ENCODE results near the gene SLC16A4.
"Not testable (repeated sequence)": the region's sequence is repeated elsewhere in the genome, so short reads cannot be mapped to it uniquely, and the experiment has no call there.

SLC16A4 gene

DNA sequence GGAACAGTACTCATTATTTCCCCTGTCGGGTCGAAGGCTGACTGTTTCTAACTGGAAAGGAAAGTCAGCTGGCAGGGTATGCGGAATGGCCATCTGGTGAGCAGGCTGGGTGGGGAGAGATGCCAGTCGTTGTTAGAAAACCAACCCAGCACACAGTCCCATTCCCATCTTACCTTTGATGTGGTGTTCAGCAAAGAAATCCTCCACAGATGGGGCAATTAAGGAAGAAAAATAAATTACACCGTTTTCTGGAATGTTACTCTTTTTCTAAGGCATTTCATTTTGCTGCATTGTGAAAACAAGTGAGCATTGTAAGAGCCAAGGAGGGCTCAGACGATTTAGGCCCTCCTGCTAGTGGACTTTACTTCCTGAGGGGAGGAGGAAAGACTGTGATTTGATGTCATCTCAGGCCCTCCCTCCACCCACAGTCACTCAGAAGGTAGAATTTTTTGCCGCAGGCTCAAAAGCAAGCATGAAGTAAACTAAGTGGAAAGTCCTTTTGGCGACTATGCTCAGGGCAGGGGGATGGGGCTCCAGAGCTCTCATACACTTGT lies at the start of gene SLC16A4:
TSS of gene SLC16A4 (minus strand) at position 335 of the 554 bp plus-strand sequence. CDS start 1,703 bp downstream, outside the sequence.
- no peak for DNase-seq (ENCODE audit: low read depth in 2 of 2)

GRCh38 chr1:110439873-110440272 lies 49.0 kb upstream of the SLC16A4 start:
- DNase-seq (ENCODE audit: low read depth in 2 of 2) = not testable (repeated sequence)

GRCh38 chr1:110438893-110439292 lies 48.1 kb upstream of the SLC16A4 start:
- no peak for DNase-seq (ENCODE audit: low read depth in 2 of 2)

- DNase-seq (ENCODE audit: low read depth in 2 of 2) = not testable (repeated sequence)
These were observed 46.9 kb upstream of the SLC16A4 start for GRCh38 chr1:110437645-110438299.

- DNase-seq (ENCODE audit: low read depth in 2 of 2) = no peak
These were observed 45.8 kb upstream of the SLC16A4 start for GRCh38 chr1:110436635-110437034.

GRCh38 chr1:110434946-110435345 lies 44.1 kb upstream of the SLC16A4 start:
- DNase-seq (ENCODE audit: low read depth in 2 of 2) = no peak

- DNase-seq (ENCODE audit: low read depth in 2 of 2) = no peak
These were observed 43.0 kb upstream of the SLC16A4 start for GRCh38 chr1:110433803-110434202.

DNA sequence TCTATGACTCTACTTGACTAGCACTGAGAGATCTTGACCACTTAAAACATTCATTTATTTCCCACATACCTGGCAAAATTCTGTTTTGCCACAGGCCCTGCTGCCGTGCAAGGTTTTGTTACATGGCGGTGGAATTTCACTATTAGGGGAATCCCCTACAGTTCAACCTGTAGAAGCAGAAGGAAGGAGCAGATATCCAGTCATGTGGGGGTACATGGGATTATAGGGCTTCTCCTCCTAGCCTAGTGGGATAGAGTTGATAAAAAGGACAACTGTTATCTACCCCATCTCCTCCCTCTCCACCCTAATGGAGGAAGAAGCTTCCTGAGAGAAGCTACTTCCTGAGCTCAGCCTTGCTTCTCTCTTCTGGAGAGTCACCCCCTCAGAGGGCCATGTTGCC lies 42.4 kb upstream of the SLC16A4 start:
- DNase-seq (ENCODE audit: low read depth in 2 of 2) = no peak

DNA sequence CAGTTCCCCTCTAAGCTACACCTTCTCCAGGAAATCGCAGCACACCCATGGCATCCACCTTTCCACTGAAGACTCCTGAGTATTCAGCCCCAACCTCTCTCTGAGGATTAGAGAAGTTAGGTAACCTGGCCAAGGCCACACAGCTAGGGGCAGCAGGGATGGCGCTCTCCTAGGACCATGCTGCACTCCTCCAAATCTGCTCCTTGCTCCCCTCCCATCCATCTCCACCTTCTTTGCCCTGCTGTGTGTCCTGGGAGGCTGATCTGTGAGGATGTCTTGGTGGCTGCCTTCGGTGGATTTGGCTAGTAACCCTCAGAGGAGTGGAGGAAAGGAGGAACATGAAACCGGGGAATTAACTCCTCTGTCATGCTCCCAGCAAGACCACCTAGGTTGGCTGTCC lies 40.1 kb upstream of the SLC16A4 start:
- no peak for DNase-seq (ENCODE audit: low read depth in 2 of 2)

DNA sequence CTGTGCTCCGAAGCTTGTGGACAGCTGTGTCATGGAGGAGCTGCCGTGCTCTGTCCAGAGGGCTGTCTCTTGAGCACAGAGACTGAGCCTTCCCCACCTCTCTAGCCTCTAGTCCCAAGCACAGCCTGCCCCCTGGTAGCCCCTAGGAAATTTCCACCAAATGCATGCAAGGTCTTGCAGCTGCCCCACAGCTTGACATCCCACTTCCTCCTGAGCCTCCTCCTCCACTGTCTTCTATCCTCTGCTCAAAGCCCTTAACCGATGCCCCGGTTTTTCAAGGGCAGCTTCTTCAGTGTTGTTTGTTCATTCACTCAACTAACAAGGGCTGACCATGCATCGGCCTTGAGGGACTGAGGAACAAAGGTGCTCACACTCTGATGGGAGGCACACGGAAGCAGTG lies 39.5 kb upstream of the SLC16A4 start:
- DNase-seq (ENCODE audit: low read depth in 2 of 2) = no peak

- DNase-seq (ENCODE audit: low read depth in 2 of 2) = no peak
These were observed 38.1 kb upstream of the SLC16A4 start for GRCh38 chr1:110428946-110429345.

DNA sequence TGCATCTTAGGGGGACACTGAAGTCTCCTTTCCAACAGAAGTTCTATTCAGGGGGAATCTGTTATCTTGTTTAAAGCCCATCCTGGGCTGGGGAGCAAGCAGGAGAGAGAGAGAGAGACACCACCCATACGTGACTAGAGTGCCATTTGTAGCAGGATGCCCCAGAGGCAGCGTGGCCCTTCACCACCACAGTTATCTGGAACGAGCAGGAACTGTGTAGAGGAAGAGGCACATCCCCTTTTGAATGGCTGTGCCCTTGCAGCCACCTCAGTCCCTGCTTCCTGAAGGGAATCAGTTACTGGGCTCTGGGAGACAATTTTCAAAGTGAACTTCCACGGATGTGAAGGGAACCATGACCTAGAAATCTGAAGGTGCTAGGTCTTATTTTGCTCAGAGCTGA lies 36.0 kb upstream of the SLC16A4 start:
- DNase-seq (ENCODE audit: low read depth in 2 of 2) = no peak

GRCh38 chr1:110425612-110426152 lies 34.9 kb upstream of the SLC16A4 start:
- no peak for DNase-seq (ENCODE audit: low read depth in 2 of 2)

DNA sequence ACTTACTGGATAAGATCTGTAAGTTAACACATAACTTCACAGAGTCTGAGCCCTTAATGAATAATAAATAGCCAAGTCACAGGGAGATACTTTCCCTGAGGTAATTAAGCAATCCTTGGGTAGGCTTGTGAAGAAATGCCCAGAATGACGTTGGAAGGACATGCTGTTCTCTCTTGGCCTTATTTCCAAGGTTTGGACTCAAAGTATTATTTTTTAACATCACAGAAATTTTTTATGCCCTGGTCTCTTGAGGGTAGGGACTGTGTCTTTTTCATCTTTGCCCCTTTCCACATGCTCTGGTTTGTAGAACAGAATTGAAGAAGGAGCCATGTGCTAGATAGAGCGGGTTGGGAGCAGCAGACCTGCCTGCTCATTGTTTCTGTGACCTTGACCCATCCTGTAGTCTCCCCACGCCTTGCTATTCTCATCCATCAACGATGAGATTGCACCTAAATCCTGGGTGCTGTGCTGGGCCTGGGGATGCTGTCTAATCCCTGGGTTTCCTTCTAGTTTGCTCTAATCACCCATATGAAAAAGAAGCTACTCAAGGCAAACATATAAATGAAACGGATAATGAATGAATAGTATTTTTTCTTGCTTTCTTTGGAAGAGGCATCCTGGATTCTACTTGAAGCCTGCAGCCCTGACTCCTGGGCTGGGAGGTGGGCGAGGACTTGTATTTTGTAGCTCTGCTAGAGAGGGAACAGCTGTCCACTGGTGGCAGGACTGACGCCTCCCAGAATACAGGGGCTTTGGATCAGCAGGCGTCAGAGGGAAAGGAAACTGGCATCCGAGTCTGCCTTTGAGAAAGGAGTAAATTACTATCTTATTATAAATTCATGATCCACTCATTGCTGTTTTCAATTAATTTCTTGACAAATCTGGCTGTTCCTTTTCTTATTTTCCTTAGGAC lies 34.1 kb upstream of the SLC16A4 start:
- no peak for DNase-seq (ENCODE audit: low read depth in 2 of 2)

DNA sequence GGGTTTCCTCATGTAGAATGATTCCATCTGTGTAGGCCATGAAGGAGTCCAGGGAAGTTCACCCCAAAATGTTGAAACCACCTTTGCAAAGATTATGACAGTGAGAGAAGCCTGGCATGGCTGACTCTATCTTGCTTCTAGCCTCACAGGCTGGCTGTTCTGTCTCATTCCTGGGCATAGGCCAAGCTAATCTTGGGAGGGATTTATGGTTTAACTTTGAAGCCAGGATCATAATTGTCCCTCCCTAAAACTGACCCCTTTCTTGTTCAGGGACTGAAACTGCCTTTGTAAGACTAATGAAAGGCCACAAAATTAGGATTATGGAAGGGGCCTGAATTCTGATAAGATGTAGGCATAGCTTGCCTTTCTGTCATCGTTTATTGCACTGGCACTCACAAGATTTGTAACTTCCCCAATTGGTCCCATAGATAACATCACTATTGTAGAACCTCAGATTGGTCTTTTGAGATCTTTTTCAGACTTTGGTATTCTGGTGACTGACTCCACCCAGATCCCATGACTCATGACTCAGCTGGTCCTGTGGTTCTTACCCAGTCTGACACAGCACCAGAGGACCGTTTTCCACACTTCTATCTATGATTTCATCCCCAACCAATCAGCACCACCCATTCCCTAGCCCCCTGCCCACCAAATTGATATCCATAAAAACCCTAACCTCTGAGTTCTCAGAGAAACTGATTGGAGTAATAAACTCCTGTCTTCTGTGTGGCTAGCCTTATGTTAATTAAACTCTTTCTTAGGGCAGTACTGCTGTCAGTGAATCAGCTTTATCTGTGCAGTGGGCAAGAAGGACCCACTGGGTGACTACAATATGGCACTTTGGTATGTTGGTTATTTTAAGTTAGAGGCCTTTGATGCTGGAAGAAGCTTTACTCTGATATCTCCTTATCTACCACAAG lies 30.3 kb upstream of the SLC16A4 start:
- DNase-seq (ENCODE audit: low read depth in 2 of 2) = peak in 1 of 2 experiments; percentile 2

DNA sequence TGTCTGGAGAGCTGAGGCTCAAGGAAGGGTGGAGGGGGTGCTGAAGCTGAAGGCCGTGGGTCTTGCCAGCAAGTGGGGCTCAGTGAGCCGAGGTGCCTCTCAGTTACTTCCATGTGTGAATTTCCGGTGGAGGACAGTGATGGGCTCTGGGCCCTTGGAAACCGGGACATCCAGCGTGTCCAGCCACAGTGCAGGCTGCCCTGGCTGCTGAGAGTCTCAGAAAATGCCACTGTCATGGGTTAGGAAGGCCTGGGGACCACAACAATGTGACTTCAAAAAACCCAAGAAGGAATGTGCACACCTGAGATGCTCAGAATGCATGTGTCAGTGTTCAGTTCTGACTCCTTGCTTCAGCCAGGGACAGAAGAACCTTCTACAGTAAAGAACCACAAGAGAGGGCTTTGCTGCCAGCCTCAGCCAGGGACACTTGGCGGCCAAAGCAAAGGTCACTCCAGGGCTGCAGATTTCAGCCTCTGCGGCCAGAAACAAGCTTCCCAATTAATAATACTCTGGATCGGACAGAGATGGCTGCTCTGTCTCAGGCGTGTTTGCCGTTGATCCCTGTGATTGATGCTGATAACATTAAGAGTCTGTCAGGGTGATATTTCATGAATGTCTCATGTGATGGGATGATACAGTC lies 29.3 kb upstream of the SLC16A4 start:
- no peak for DNase-seq (ENCODE audit: low read depth in 2 of 2)

GRCh38 chr1:110418729-110419128 lies 27.9 kb upstream of the SLC16A4 start:
- DNase-seq (ENCODE audit: low read depth in 2 of 2) = no peak

DNA sequence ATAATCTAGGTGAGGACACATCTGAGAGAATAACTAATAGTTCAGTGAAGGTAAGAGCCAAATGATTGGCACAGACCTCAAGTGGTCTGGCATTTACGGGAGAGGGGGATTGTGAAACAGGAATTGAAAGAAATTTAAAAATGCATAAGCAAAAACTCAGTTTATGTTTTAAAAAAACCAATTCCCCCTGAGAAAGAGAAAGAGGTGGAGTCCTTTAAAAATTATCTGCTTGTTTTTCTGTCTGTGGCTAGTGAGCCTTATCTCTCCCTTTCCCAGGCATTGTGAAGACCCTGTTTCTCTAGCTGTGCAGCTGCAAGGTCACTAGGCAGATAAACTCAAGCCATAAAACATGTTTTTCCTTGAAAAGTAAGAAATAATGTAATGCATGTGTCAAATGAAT lies 22.2 kb upstream of the SLC16A4 start:
- DNase-seq (ENCODE audit: low read depth in 2 of 2) = not testable (repeated sequence)

DNA sequence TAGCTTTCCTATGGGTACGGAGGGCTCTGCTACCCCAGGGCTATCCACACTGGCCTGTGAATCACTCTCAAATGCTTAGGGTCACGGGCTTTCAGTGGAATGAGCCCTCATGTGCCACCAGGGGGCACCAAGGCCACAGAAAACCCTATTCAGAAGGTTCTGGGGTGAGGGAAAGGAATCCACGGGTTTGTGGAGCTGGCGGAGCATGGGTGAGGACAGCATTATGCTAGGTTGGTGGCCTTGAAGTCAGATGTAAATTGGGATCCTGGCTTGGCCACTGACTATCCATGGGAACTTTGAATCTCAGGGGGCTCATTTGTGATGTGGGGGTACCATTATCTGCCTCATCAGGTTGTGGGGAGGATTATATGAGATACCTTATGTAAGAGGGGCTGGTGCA lies 21.8 kb upstream of the SLC16A4 start:
- peak; percentile 35 to 46 for DNase-seq (ENCODE audit: low read depth in 2 of 2)

- no peak for DNase-seq (ENCODE audit: low read depth in 2 of 2)
These were observed 20.4 kb upstream of the SLC16A4 start for GRCh38 chr1:110411173-110411735.
